Measurements from ENCODE around the gene SULF2. TPM values are rescaled to one million over a fixed set of nuclear protein-coding genes. Genes with fewer than 3 reads are reported as not detected.

SULF2 gene
- total and polyA plus RNA-seq, 2 of the 13 experiments (the other 11 are each of a cell fraction or from before 2014, with no cell fraction given): 7.2 to 50.9 TPM

DNA sequence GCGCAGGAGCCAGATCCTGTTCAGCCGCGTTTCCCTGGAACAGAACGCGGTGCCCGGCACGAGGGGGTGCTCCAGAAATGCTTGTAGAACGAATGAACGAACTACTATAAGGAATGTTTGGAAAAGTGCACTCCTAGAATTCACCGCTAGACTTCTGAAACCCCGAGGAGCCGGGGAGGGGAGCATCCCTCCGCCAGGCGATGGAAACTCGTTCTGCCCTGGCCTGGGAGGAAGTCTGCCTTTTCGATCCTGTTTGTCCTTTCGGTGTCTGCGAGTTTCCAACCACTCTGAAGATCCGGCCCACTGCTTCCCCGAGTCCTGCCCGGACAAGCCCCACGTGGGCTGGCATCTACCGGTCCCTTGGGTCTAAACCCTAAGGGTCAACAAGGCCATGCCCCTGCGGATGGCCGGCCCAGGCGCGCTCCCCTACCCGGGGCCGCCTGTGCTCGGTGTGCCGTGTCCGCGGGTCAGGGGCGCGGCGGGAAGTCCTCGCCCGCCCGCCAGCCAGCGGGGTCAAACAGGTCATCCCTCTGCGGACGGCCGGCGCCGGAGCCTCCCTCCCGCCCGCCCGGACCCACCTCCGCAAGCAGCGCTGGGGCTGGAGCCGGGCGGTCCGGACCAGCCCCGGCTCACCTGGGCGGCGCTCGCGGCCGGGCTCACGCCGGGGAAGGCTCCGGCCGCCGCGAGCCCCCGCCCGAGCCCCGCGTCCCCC lies 526 bp downstream of the SULF2 start (continued):
- TF ChIP-seq NR2C2 (CRISPR knock-in tag; IDR thresholded peaks at IDR 0.05; ENCODE audit: borderline replicate concordance) (peak; percentile 87), ZNF740 (CRISPR knock-in tag; IDR thresholded peaks at IDR 0.05) (no peak), PHF5A (CRISPR knock-in tag; IDR thresholded peaks at IDR 0.05; ENCODE audit: low read depth, unreplicated experiment) (no peak), ZBTB25 (CRISPR knock-in tag; IDR thresholded peaks at IDR 0.05) (no peak; the same call in 1 of the 2 replicates), ZFX (CRISPR knock-in tag; IDR thresholded peaks at IDR 0.05; ENCODE audit: low read depth) (peak; percentile 46; the same call in 1 of the 2 replicates), TARDBP (CRISPR knock-in tag; IDR thresholded peaks at IDR 0.05) (no peak), ATF7-NPFF (CRISPR knock-in tag; IDR thresholded peaks at IDR 0.05; ENCODE audit: low read depth) (peak; percentile 5), FOXO4 (CRISPR knock-in tag; conservative IDR thresholded peaks at IDR 0.05) (no peak), ZNF333 (CRISPR knock-in tag; IDR thresholded peaks at IDR 0.05; ENCODE audit: borderline replicate concordance) (no peak), MED1 (CRISPR knock-in tag; IDR thresholded peaks at IDR 0.05) (peak; percentile 18; the same call in 1 of the 2 replicates), MLLT10 (CRISPR knock-in tag; IDR thresholded peaks at IDR 0.05) (no peak), PTBP1 (IDR thresholded peaks at IDR 0.05; ENCODE audit: low read depth, low read length, poor library complexity, severe bottlenecking) (peak; percentile 84), NCOA5 (CRISPR knock-in tag; IDR thresholded peaks at IDR 0.05) (no peak), ZNF205 (CRISPR knock-in tag; IDR thresholded peaks at IDR 0.05) (0 out of 2 replicates have a peak, but pooled peaks have one; percentile 50), HOXA5 (CRISPR knock-in tag; IDR thresholded peaks at IDR 0.05) (peak; percentile 75; the same call in 1 of the 2 replicates), KDM2A (CRISPR knock-in tag; IDR thresholded peaks at IDR 0.05; ENCODE audit: borderline replicate concordance, low read depth) (peak; percentile 47; the same call in 1 of the 2 replicates), ZNF549 (CRISPR knock-in tag; IDR thresholded peaks at IDR 0.05) (no peak), ZNF329 (CRISPR knock-in tag; IDR thresholded peaks at IDR 0.05; ENCODE audit: low read depth) (0 out of 2 replicates have a peak, but pooled peaks have one; percentile 31), ZNF33B (CRISPR knock-in tag; IDR thresholded peaks at IDR 0.05) (no peak), HNRNPLL (IDR thresholded peaks at IDR 0.05; ENCODE audit: low read depth, low read length, poor library complexity, severe bottlenecking) (peak; percentile 88)
- TF ChIP-seq, protein P1, sequence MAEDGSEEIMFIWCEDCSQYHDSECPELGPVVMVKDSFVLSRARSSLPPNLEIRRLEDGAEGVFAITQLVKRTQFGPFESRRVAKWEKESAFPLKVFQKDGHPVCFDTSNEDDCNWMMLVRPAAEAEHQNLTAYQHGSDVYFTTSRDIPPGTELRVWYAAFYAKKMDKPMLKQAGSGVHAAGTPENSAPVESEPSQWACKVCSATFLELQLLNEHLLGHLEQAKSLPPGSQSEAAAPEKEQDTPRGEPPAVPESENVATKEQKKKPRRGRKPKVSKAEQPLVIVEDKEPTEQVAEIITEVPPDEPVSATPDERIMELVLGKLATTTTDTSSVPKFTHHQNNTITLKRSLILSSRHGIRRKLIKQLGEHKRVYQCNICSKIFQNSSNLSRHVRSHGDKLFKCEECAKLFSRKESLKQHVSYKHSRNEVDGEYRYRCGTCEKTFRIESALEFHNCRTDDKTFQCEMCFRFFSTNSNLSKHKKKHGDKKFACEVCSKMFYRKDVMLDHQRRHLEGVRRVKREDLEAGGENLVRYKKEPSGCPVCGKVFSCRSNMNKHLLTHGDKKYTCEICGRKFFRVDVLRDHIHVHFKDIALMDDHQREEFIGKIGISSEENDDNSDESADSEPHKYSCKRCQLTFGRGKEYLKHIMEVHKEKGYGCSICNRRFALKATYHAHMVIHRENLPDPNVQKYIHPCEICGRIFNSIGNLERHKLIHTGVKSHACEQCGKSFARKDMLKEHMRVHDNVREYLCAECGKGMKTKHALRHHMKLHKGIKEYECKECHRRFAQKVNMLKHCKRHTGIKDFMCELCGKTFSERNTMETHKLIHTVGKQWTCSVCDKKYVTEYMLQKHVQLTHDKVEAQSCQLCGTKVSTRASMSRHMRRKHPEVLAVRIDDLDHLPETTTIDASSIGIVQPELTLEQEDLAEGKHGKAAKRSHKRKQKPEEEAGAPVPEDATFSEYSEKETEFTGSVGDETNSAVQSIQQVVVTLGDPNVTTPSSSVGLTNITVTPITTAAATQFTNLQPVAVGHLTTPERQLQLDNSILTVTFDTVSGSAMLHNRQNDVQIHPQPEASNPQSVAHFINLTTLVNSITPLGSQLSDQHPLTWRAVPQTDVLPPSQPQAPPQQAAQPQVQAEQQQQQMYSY (CRISPR knock-in tag; IDR thresholded peaks at IDR 0.05): no peak; the same call in 1 of the 2 replicates
- TF ChIP-seq, protein P2, sequence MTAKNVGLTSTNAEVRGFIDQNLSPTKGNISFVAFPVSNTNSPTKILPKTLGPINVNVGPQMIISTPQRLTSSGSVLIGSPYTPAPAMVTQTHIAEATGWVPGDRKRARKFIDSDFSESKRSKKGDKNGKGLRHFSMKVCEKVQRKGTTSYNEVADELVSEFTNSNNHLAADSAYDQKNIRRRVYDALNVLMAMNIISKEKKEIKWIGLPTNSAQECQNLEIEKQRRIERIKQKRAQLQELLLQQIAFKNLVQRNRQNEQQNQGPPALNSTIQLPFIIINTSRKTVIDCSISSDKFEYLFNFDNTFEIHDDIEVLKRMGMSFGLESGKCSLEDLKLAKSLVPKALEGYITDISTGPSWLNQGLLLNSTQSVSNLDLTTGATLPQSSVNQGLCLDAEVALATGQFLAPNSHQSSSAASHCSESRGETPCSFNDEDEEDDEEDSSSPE (CRISPR knock-in tag; IDR thresholded peaks at IDR 0.05): 0 out of 2 replicates have a peak, but pooled peaks have one; percentile 45

Measured in HepG2 (cell line).